HepG2 (cell line): Measurements from ENCODE around the gene MYLK3. TPM values are rescaled to one million over a fixed set of nuclear protein-coding genes. Genes with fewer than 3 reads are reported as not detected.
A peak's percentile ranks its signal among the peaks of the same experiment; 100 is the strongest.

Experiments
- ARNTL ChIP-seq: sonication (generic); formaldehyde crosslinking; IDR thresholded peaks from 2 replicates; pipeline ENCODE4 v1.4.0; 2020; ENCODE audit warnings: mild to moderate bottlenecking, missing genetic modification reagents
- JUND ChIP-seq: sonication (generic); formaldehyde crosslinking; IDR thresholded peaks from 2 replicates; pipeline ENCODE4 v1.8.0; 2022; ENCODE audit warnings: mild to moderate bottlenecking, missing genetic modification reagents
- NR2F6 ChIP-seq, 2 experiments: IDR thresholded peaks; 2 replicates each; pipeline ENCODE4 v1.6.1; 2016; ENCODE audit warnings: antibody characterized with exemption in 1 of 2, mild to moderate bottlenecking in 1 of 2
- ONECUT2 ChIP-seq: sonication (generic); formaldehyde crosslinking; IDR thresholded peaks from 2 replicates; pipeline ENCODE4 v1.4.0; 2020; ENCODE audit warnings: missing genetic modification reagents
- SAFB2 ChIP-seq: sonication (generic); formaldehyde crosslinking; IDR thresholded peaks from 2 replicates; pipeline ENCODE4 v1.5.1; 2020; ENCODE audit warnings: missing genetic modification reagents, low read depth, mild to moderate bottlenecking, borderline replicate concordance
- SNRNP70 ChIP-seq: fragments of 200-400 bp; formaldehyde crosslinking; IDR thresholded peaks from 2 replicates; pipeline ENCODE4 v1.6.1; 2017; ENCODE audit warnings: mild to moderate bottlenecking, low read depth, low read length, moderate library complexity
- TCF7L2 ChIP-seq: IDR thresholded peaks from 2 replicates; pipeline ENCODE4 v1.6.1; 2011; ENCODE audit warnings: mild to moderate bottlenecking, low read depth, low read length, moderate library complexity
- TSC22D2 ChIP-seq: sonication (generic); formaldehyde crosslinking; IDR thresholded peaks from 2 replicates; pipeline ENCODE4 v1.5.1; 2020; ENCODE audit warnings: missing genetic modification reagents, mild to moderate bottlenecking, borderline replicate concordance
- ZFY ChIP-seq: sonication (generic); formaldehyde crosslinking; IDR thresholded peaks from 2 replicates; pipeline ENCODE4 v1.4.0; 2020; ENCODE audit warnings: missing genetic modification reagents
- ZNF24 ChIP-seq: fragments of 450-650 bp; IDR thresholded peaks from 2 replicates; pipeline ENCODE4 v1.6.1; 2017; ENCODE audit warnings: antibody characterized with exemption, mild to moderate bottlenecking
- ZNF709 ChIP-seq: sonication (generic); formaldehyde crosslinking; IDR thresholded peaks from 2 replicates; pipeline ENCODE4 v1.5.0; 2020; ENCODE audit warnings: mild to moderate bottlenecking, missing genetic modification reagents
- ZNF780A ChIP-seq: sonication (generic); formaldehyde crosslinking; IDR thresholded peaks from 2 replicates; pipeline ENCODE4 v1.8.0; 2022; ENCODE audit warnings: mild to moderate bottlenecking, missing genetic modification reagents, moderate library complexity
- ZSCAN31 ChIP-seq: sonication (generic); formaldehyde crosslinking; IDR thresholded peaks from 2 replicates; pipeline ENCODE4 v1.5.0; 2020; ENCODE audit warnings: low read depth, mild to moderate bottlenecking, missing genetic modification reagents
- polyA plus RNA-seq, 8 experiments: library from polyadenylated mRNA; depleted of rRNA in 3 of 8; stranded (reverse) in 7 of 8; unstranded in 1 of 8; fragments of >200 nt; fragmentation: Illumina TruSeq in 4 of 8; extraction: Trizol in 4 of 8; gene quantifications; 2 replicates each; pipeline versions ENCODE4 v1.2.1 to v1.2.3, GENCODE V29; 2011 to 2016; ENCODE audit warnings: low read depth in 4 of 8, missing spikeins in 1 of 8, mixed read lengths in 1 of 8; ENCODE audit not compliant: insufficient read depth in 1 of 8
- total RNA-seq, 5 experiments: library from RNA; depleted of rRNA; stranded (reverse); fragments of >200 nt; fragmentation: Illumina TruSeq; extraction: Trizol; gene quantifications; 2 replicates each; pipeline ENCODE4 v1.2.3, GENCODE V29; 2016; ENCODE audit warnings: low read depth in 1 of 5
- TF ChIP-seq, protein P1 (sequence below): sonication (generic); formaldehyde crosslinking; IDR thresholded peaks from 2 replicates; pipeline ENCODE4 v1.9.0; 2021; ENCODE audit warnings: missing genetic modification reagents, borderline replicate concordance
- TF ChIP-seq, protein P2 (sequence below): sonication (generic); formaldehyde crosslinking; IDR thresholded peaks from 2 replicates; pipeline ENCODE4 v1.4.0; 2020; ENCODE audit warnings: missing genetic modification reagents
- TF ChIP-seq, protein P3 (sequence below): IDR thresholded peaks from 2 replicates; pipeline ENCODE4 v1.6.1; 2016; ENCODE audit warnings: control low read depth
- TF ChIP-seq, protein P4 (sequence below): sonication (generic); formaldehyde crosslinking; IDR thresholded peaks from 2 replicates; pipeline ENCODE4 v1.4.0; 2020; ENCODE audit warnings: missing genetic modification reagents
- TF ChIP-seq, protein P5 (sequence below): sonication (generic); formaldehyde crosslinking; IDR thresholded peaks from 2 replicates; pipeline ENCODE4 v1.5.0; 2020; ENCODE audit warnings: mild to moderate bottlenecking, missing genetic modification reagents, borderline replicate concordance
- TF ChIP-seq, protein P6 (sequence below): IDR thresholded peaks from 2 replicates; pipeline ENCODE4 v1.6.1; 2016; ENCODE audit warnings: missing compliant biosample characterization, missing genetic modification reagents, borderline replicate concordance

Gene MYLK3
- total and polyA plus RNA-seq, 2 of the 13 experiments (the other 11 are each of a cell fraction or from before 2014, with no cell fraction given): 0.04 to 0.18 TPM

DNA sequence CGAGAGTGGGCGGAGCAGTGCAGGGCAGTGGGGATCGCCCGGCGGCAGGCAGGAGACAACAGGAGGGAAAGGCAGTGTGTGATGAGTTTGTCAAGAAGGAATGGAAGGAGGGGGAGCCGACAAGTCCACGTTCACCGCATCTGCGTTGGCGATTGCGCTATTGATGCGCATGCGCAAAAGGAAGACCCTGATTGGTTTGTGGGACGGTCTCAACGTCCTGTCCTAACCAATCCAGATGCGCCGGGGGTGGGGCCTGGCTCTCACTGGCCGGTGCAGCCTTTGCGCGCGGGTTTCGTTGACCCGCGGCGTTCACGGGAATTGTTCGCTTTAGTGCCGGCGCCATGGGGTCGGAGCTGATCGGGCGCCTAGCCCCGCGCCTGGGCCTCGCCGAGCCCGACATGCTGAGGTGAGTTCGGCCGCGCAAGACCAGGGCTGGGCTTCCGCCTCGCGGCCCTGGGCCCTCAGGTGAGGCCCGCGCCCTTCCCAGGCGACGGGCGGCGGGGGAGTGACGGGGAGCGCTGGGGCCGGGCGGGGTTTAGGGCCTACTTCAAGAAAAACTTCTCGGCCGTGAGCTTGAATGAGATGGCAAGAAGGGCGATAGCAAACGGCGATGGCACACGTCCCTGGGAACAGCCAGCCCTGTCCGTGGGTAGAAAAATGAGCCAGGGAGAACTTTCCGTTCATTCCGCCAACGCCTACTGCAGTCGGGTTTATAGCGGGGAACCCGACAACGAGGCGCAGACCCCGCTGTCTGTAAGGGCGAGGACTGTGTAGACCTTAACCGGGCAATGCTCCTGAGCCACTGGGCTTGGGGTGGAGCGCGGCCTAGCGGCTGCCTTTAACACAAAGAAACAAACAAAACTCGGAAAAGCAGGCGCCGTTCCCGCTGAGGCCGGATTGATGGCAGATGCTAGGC is 58.5 kb downstream of the MYLK3 start, which contains the start of gene ORC6 (continued):
- TF ChIP-seq, protein P1, sequence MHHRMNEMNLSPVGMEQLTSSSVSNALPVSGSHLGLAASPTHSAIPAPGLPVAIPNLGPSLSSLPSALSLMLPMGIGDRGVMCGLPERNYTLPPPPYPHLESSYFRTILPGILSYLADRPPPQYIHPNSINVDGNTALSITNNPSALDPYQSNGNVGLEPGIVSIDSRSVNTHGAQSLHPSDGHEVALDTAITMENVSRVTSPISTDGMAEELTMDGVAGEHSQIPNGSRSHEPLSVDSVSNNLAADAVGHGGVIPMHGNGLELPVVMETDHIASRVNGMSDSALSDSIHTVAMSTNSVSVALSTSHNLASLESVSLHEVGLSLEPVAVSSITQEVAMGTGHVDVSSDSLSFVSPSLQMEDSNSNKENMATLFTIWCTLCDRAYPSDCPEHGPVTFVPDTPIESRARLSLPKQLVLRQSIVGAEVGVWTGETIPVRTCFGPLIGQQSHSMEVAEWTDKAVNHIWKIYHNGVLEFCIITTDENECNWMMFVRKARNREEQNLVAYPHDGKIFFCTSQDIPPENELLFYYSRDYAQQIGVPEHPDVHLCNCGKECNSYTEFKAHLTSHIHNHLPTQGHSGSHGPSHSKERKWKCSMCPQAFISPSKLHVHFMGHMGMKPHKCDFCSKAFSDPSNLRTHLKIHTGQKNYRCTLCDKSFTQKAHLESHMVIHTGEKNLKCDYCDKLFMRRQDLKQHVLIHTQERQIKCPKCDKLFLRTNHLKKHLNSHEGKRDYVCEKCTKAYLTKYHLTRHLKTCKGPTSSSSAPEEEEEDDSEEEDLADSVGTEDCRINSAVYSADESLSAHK (CRISPR knock-in tag): no peak
- TF ChIP-seq TCF7L2: no peak
- 0 out of 2 replicates have a peak, but pooled peaks have one; percentile 10 for TF ChIP-seq ZNF709 (CRISPR knock-in tag)
- TF ChIP-seq, protein P2, sequence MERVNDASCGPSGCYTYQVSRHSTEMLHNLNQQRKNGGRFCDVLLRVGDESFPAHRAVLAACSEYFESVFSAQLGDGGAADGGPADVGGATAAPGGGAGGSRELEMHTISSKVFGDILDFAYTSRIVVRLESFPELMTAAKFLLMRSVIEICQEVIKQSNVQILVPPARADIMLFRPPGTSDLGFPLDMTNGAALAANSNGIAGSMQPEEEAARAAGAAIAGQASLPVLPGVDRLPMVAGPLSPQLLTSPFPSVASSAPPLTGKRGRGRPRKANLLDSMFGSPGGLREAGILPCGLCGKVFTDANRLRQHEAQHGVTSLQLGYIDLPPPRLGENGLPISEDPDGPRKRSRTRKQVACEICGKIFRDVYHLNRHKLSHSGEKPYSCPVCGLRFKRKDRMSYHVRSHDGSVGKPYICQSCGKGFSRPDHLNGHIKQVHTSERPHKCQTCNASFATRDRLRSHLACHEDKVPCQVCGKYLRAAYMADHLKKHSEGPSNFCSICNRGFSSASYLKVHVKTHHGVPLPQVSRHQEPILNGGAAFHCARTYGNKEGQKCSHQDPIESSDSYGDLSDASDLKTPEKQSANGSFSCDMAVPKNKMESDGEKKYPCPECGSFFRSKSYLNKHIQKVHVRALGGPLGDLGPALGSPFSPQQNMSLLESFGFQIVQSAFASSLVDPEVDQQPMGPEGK (CRISPR knock-in tag): no peak
- TF ChIP-seq NR2F6 (IDR thresholded peaks at IDR 0.05): no peak; the same call in 1 of the 2 replicates
- no peak; the same call in 1 of the 2 replicates for TF ChIP-seq NR2F6 (CRISPR knock-in tag; IDR thresholded peaks at IDR 0.05)
- TF ChIP-seq ZFY (CRISPR knock-in tag): peak; percentile 88; the same call in 1 of the 2 replicates
- TF ChIP-seq JUND: no peak
- peak; percentile 57 for TF ChIP-seq SAFB2 (CRISPR knock-in tag)
- no peak for TF ChIP-seq ZNF24
- TF ChIP-seq TSC22D2: peak; percentile 75
- TF ChIP-seq, protein P3, sequence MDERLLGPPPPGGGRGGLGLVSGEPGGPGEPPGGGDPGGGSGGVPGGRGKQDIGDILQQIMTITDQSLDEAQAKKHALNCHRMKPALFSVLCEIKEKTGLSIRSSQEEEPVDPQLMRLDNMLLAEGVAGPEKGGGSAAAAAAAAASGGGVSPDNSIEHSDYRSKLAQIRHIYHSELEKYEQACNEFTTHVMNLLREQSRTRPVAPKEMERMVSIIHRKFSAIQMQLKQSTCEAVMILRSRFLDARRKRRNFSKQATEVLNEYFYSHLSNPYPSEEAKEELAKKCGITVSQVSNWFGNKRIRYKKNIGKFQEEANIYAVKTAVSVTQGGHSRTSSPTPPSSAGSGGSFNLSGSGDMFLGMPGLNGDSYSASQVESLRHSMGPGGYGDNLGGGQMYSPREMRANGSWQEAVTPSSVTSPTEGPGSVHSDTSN (CRISPR knock-in tag): no peak
- no peak for TF ChIP-seq SNRNP70
- peak; percentile 58 for TF ChIP-seq ZSCAN31 (CRISPR knock-in tag)
- TF ChIP-seq, protein P4, sequence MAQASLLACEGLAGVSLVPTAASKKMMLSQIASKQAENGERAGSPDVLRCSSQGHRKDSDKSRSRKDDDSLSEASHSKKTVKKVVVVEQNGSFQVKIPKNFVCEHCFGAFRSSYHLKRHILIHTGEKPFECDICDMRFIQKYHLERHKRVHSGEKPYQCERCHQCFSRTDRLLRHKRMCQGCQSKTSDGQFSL: no peak
- TF ChIP-seq, protein P5, sequence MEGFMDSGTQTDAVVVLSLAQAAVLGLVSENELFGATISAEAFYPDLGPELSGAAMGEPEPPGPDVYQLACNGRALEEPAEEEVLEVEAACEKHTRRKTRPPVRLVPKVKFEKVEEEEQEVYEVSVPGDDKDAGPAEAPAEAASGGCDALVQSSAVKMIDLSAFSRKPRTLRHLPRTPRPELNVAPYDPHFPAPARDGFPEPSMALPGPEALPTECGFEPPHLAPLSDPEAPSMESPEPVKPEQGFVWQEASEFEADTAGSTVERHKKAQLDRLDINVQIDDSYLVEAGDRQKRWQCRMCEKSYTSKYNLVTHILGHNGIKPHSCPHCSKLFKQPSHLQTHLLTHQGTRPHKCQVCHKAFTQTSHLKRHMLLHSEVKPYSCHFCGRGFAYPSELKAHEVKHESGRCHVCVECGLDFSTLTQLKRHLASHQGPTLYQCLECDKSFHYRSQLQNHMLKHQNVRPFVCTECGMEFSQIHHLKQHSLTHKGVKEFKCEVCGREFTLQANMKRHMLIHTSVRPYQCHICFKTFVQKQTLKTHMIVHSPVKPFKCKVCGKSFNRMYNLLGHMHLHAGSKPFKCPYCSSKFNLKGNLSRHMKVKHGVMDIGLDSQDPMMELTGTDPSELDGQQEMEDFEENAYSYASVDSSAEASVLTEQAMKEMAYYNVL: peak; percentile 73; the same call in 1 of the 2 replicates
- TF ChIP-seq, protein P6, sequence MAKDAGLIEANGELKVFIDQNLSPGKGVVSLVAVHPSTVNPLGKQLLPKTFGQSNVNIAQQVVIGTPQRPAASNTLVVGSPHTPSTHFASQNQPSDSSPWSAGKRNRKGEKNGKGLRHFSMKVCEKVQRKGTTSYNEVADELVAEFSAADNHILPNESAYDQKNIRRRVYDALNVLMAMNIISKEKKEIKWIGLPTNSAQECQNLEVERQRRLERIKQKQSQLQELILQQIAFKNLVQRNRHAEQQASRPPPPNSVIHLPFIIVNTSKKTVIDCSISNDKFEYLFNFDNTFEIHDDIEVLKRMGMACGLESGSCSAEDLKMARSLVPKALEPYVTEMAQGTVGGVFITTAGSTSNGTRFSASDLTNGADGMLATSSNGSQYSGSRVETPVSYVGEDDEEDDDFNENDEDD (CRISPR knock-in tag): peak; percentile 99
- peak; percentile 74; the same call in 1 of the 2 replicates for TF ChIP-seq ARNTL (CRISPR knock-in tag)
- TF ChIP-seq ONECUT2 (CRISPR knock-in tag): 0 out of 2 replicates have a peak, but pooled peaks have one; percentile 9
- TF ChIP-seq ZNF780A (CRISPR knock-in tag): peak; percentile 47; the same call in 1 of the 2 replicates
